K562 (cell line): ENCODE measurements around the gene PKLR. TPM values are rescaled to one million over a fixed set of nuclear protein-coding genes. Genes with fewer than 3 reads are reported as not detected.

Experiments
- ATAC-seq: fragments of 200-7000 bp; cut with Tn5 transposase; 3 replicates; pipeline ENCODE4 v1.9.1; 2020; ENCODE audit warnings: moderate library complexity
- BruUV-seq: library from RNA; stranded (reverse); fragments of 400-500 nt; replicated peaks from 2 replicates; lab custom pipeline; 2021; lab: Mats Ljungman, UMichigan
- CTCF ChIA-PET: fragments of 300-600 bp; formaldehyde crosslinking; extraction: SDS; loops from one replicate; lab custom pipeline; 2021; ENCODE audit warnings: low intra/inter-chr PET ratio; lab: Yijun Ruan, JAX
- POLR2A ChIA-PET: fragments of 300-600, 350-650 bp; sonication (Branson Sonifier 250); formaldehyde crosslinking; extraction: SDS; loops from one replicate; lab custom pipeline; 2021; ENCODE audit warnings: antibody characterized with exemption, inconsistent platforms; lab: Yijun Ruan, JAX
- DNase-seq, 4 experiments: peaks; one replicate each; pipeline versions ENCODE4 v3.0.0 to v3.0.0-alpha.2; 2011 to 2018; ENCODE audit warnings: low spot score in 3 of 4, mixed read lengths in 3 of 4; ENCODE audit errors: extremely low read depth in 1 of 4
- FAIRE-seq: peaks from 2 replicates; lab custom pipeline; 2011; peaks lifted over from hg19 to GRCh38; lab: Jason Lieb, UNC
- H2AFZ ChIP-seq: 2 replicates; pipeline ENCODE4 v1.6.0; 2011; ENCODE audit warnings: low read depth, low read length, control low read depth, inconsistent platforms
- H3K27ac ChIP-seq: fragments of 200-600 bp; 3 replicates; pipeline ENCODE4 v1.8.0; 2011; ENCODE audit warnings: low read depth, mild to moderate bottlenecking, control low read depth, inconsistent platforms, low read length, moderate library complexity, mixed read lengths; ENCODE audit errors: extremely low read depth
- H3K27me3 ChIP-seq, 2 experiments: fragments of 300-600 bp in 1 of 2; 2 replicates in 1 of 2; 3 replicates in 1 of 2; pipeline versions ENCODE4 v1.6.0 to v1.8.0; 2011; ENCODE audit warnings: inconsistent platforms in 2 of 2, low read length in 2 of 2, mild to moderate bottlenecking in 1 of 2, mixed read lengths in 1 of 2, moderate library complexity in 1 of 2; ENCODE audit not compliant: control insufficient read depth in 2 of 2, insufficient read depth in 2 of 2
- H3K36me3 ChIP-seq: fragments of 300-600 bp; 3 replicates; pipeline ENCODE4 v1.8.0; 2011; ENCODE audit warnings: mild to moderate bottlenecking, low read length, inconsistent platforms; ENCODE audit not compliant: control insufficient read depth, insufficient read depth
- H3K4me1 ChIP-seq, 2 experiments: fragments of 200-600 bp in 1 of 2; replicated peaks in 1 of 2; 2 replicates in 1 of 2; 3 replicates in 1 of 2; pipeline versions ENCODE4 v1.5.1 to v1.8.0; 2011; ENCODE audit warnings: inconsistent platforms in 2 of 2, low read length in 2 of 2, mild to moderate bottlenecking in 1 of 2, mixed read lengths in 1 of 2, moderate library complexity in 1 of 2; ENCODE audit not compliant: control insufficient read depth in 2 of 2, insufficient read depth in 2 of 2
- H3K4me2 ChIP-seq: 2 replicates; pipeline ENCODE4 v1.6.1; 2011; ENCODE audit warnings: low read length, control low read depth, inconsistent platforms, mixed read lengths; ENCODE audit not compliant: insufficient read depth
- H3K4me3 ChIP-seq: fragments of 200-600 bp; sonication (generic), shearing (Covaris generic); 2 replicates; pipeline ENCODE4 v1.5.1; 2016; ENCODE audit warnings: control low read depth, inconsistent platforms
- H3K79me2 ChIP-seq: fragments of 200-600 bp; 3 replicates; pipeline ENCODE4 v1.8.0; 2011; ENCODE audit warnings: low read length, inconsistent platforms; ENCODE audit not compliant: control insufficient read depth, insufficient read depth
- H3K9ac ChIP-seq, 2 experiments: 2 replicates each; pipeline versions ENCODE4 v1.6.0 to v1.6.1; 2011; ENCODE audit warnings: low read depth in 2 of 2, low read length in 2 of 2, control low read depth in 1 of 2, inconsistent platforms in 1 of 2, mild to moderate bottlenecking in 1 of 2, mixed read lengths in 1 of 2; ENCODE audit not compliant: insufficient read depth in 1 of 2
- H3K9me1 ChIP-seq: one replicate; pipeline ENCODE4 v1.6.0; 2011; ENCODE audit warnings: inconsistent platforms, mild to moderate bottlenecking, low read length, moderate library complexity; ENCODE audit not compliant: control insufficient read depth, insufficient read depth
- H3K9me3 ChIP-seq: replicated peaks from 2 replicates; pipeline ENCODE4 v1.5.1; 2011; ENCODE audit warnings: low read depth, low read length, inconsistent platforms; ENCODE audit not compliant: control insufficient read depth, insufficient read depth
- H4K20me1 ChIP-seq: replicated peaks from 2 replicates; pipeline ENCODE4 v1.6.1; 2011; ENCODE audit warnings: low read length, inconsistent platforms, mixed read lengths; ENCODE audit not compliant: control insufficient read depth, insufficient read depth
- ARNT ChIP-seq, 2 experiments: fragments of 450-650 bp; IDR thresholded peaks; 2 replicates each; pipeline ENCODE4 v1.6.1; 2016; ENCODE audit warnings: mild to moderate bottlenecking in 1 of 2
- HNRNPL ChIP-seq: fragments of 200-400 bp; formaldehyde crosslinking; IDR thresholded peaks from 2 replicates; pipeline ENCODE4 v1.6.1; 2017; ENCODE audit warnings: low read depth, mild to moderate bottlenecking, low read length
- KDM5B ChIP-seq: fragments of 200-600 bp; sonication (generic); IDR thresholded peaks from 2 replicates; pipeline ENCODE4 v1.6.1; 2012; ENCODE audit warnings: low read depth, mild to moderate bottlenecking, moderate library complexity, low read length, control low read depth, inconsistent platforms; ENCODE audit not compliant: insufficient replicate concordance
- NR1H2 ChIP-seq: sonication (generic); formaldehyde crosslinking; IDR thresholded peaks from 2 replicates; pipeline ENCODE4 v1.4.0; 2020; ENCODE audit warnings: mild to moderate bottlenecking, missing genetic modification reagents
- SIN3A ChIP-seq, 2 experiments: fragments of 150-350 bp in 1 of 2; IDR thresholded peaks; 2 replicates each; pipeline ENCODE4 v1.6.1; 2011 to 2016; ENCODE audit warnings: borderline replicate concordance in 2 of 2, low read depth in 2 of 2, low read length in 2 of 2, mild to moderate bottlenecking in 2 of 2, moderate library complexity in 2 of 2; ENCODE audit not compliant: control insufficient read depth in 1 of 2
- TAF1 ChIP-seq: IDR thresholded peaks from 2 replicates; pipeline ENCODE4 v1.6.1; 2011; ENCODE audit warnings: mild to moderate bottlenecking, low read length, moderate library complexity; ENCODE audit not compliant: insufficient read depth, control insufficient read depth, severe bottlenecking; ENCODE audit errors: extremely low read depth
- TBP ChIP-seq: optimal IDR thresholded peaks from 2 replicates; pipeline ENCODE3; 2011; ENCODE audit warnings: low read depth, low read length, improper control_type of control experiment
- ZNF57 ChIP-seq: fragments of 450-650 bp; formaldehyde crosslinking; IDR thresholded peaks from 2 replicates; pipeline ENCODE4 v1.4.0; 2020; ENCODE audit warnings: mild to moderate bottlenecking, moderate library complexity
- ZNF707 ChIP-seq: fragments of 250-450 bp; sonication (Bioruptor Pico); conservative IDR thresholded peaks from 2 replicates; pipeline ENCODE4 v1.8.0; 2022; ENCODE audit warnings: inconsistent platforms, mild to moderate bottlenecking, moderate library complexity
- ZNF76 ChIP-seq: fragments of 250-450 bp; sonication (Bioruptor Pico); IDR thresholded peaks from 2 replicates; pipeline ENCODE4 v1.4.0; 2020; ENCODE audit warnings: mild to moderate bottlenecking, moderate library complexity, borderline replicate concordance
- WGBS: fragments of 100-300 bp; shearing (Covaris generic); methylation state at CpG from one replicate; pipeline ENCODE4 v1.1.6; 2016; ENCODE audit warnings: low coverage, mixed read lengths; ENCODE audit not compliant: insufficient coverage; ENCODE audit errors: missing lambda C conversion rate; 5-methylcytosine and 5-hydroxymethylcytosine counted together
- in situ Hi-C: fragments of 300-500 bp; cut with MboI; formaldehyde crosslinking; loops from 4 replicates; pipeline ENCODE4 v1.15.0; 2018; ENCODE audit warnings: inconsistent platforms, mixed read lengths
- intact Hi-C: fragments of 100-400 bp; cut with micrococcal nuclease; formaldehyde crosslinking; loops from 2 replicates; pipeline ENCODE4 v1.14.2; 2022
- polyA plus RNA-seq, 8 experiments: library from polyadenylated mRNA; depleted of rRNA in 4 of 8; stranded (reverse) in 5 of 8; unstranded in 3 of 8; fragments of >200 nt; fragmentation: Nextera tagmentation in 2 of 8; fragmentation: Illumina TruSeq in 1 of 8; extraction: Ambion mirVana in 2 of 8; extraction: Trizol in 1 of 8; gene quantifications; 2 replicates each; pipeline versions ENCODE4 v1.2.1 to v1.2.3, GENCODE V29; 2011 to 2014; ENCODE audit warnings: inconsistent platforms in 1 of 8, missing spikeins in 1 of 8
- total RNA-seq, 7 experiments: library from RNA; depleted of rRNA in 6 of 7; stranded (reverse); fragments of >200 nt in 6 of 7; fragmentation: Illumina TruSeq in 2 of 7; extraction: Trizol in 2 of 7; gene quantifications; 2 replicates each; pipeline versions ENCODE4 v1.2.1 to v1.2.3, GENCODE V29; 2011 to 2021; ENCODE audit warnings: low replicate concordance in 1 of 7
- TF ChIP-seq, protein P1 (sequence below): fragments of 450-650 bp; IDR thresholded peaks from 2 replicates; pipeline ENCODE4 v1.6.1; 2016; ENCODE audit warnings: mild to moderate bottlenecking, moderate library complexity

Gene PKLR
- total and polyA plus RNA-seq, 9 of the 15 experiments (the other 6 are each of a cell fraction or from before 2014, with no cell fraction given): 10.7 to 78.4 (median 38.2) TPM

- FAIRE-seq (no peak), ATAC-seq (peak; percentile 76), DNase-seq (peak; percentile 84 to 94 (median 88))
- Histone ChIP-seq H3K4me3 (peak overlapping the region; percentile 60), H3K4me2 (peak overlapping the region; percentile 93), H3K27me3 (no peaks in the 10 kb centered on the region), H3K9ac (peak overlapping the region; percentile 65 to 95), H3K9me1 (peaks cover 4% of the 10 kb centered on the region), H2AFZ (peak overlapping the region; percentile 80), H3K27ac (peak overlapping the region; percentile 68), H3K79me2 (peaks cover 19% of the 10 kb centered on the region), H3K4me1 (peaks cover 17 to 67% of the 10 kb centered on the region in 2 experiments; a peak in 4 of 5 replicates), H3K36me3 (peaks cover 51% of the 10 kb centered on the region; the same call in 2 of the 3 replicates), H4K20me1 (peaks cover 11% of the 10 kb centered on the region), H3K9me3 (no peaks in the 10 kb centered on the region)
- in situ Hi-C loops: loop anchor here (25.0 kb wide), 1 partner anchor 1414 kb away; the partner anchor contains the start of genes ISG20L2, METTL25B and MRPL24
- ChIA-PET CTCF (interaction anchor here (0.6 to 5.0 kb wide), 6 partner anchors 46 to 844 kb away, joined by 3 to 38 read pairs (median 6); partner anchors contain the start of gene HCN3), POLR2A (interaction anchor here (0.6 to 5.7 kb wide), 9 partner anchors 25 to 698 kb away, joined by 3 to 30 read pairs (median 4); partner anchors contain the start of genes ASH1L, CLK2 and SCAMP3)
- BruUV-seq: no TSS peak
- intact Hi-C loops: loop anchor here (1.0 to 10.0 kb wide), 5 partner anchors 15 to 271 kb away; partner anchors contain the start of genes FDPS, HCN3 and THBS3
- 1% methylated on average over 15 of the region's 29 CpGs for WGBS
- TF ChIP-seq TBP (peak; percentile 10), ARNT (IDR thresholded peaks at IDR 0.05) (no peak), TAF1 (peak; percentile 30), KDM5B (peak; percentile 18), NR1H2 (CRISPR knock-in tag) (no peak), HNRNPL (peak; percentile 14; the same call in 1 of the 2 replicates), SIN3A (IDR thresholded peaks at IDR 0.05; ENCODE audit: borderline replicate concordance in 2 of 2, control insufficient read depth in 1 of 2, low read depth in 2 of 2, low read length in 2 of 2) (peak in 1 of 2 experiments; percentile 90; a peak in 1 of 4 replicates), ZNF707 (CRISPR knock-in tag) (no peak), ZNF57 (CRISPR knock-in tag) (no peak), ZNF76 (CRISPR knock-in tag) (no peak)
- TF ChIP-seq, protein P1, sequence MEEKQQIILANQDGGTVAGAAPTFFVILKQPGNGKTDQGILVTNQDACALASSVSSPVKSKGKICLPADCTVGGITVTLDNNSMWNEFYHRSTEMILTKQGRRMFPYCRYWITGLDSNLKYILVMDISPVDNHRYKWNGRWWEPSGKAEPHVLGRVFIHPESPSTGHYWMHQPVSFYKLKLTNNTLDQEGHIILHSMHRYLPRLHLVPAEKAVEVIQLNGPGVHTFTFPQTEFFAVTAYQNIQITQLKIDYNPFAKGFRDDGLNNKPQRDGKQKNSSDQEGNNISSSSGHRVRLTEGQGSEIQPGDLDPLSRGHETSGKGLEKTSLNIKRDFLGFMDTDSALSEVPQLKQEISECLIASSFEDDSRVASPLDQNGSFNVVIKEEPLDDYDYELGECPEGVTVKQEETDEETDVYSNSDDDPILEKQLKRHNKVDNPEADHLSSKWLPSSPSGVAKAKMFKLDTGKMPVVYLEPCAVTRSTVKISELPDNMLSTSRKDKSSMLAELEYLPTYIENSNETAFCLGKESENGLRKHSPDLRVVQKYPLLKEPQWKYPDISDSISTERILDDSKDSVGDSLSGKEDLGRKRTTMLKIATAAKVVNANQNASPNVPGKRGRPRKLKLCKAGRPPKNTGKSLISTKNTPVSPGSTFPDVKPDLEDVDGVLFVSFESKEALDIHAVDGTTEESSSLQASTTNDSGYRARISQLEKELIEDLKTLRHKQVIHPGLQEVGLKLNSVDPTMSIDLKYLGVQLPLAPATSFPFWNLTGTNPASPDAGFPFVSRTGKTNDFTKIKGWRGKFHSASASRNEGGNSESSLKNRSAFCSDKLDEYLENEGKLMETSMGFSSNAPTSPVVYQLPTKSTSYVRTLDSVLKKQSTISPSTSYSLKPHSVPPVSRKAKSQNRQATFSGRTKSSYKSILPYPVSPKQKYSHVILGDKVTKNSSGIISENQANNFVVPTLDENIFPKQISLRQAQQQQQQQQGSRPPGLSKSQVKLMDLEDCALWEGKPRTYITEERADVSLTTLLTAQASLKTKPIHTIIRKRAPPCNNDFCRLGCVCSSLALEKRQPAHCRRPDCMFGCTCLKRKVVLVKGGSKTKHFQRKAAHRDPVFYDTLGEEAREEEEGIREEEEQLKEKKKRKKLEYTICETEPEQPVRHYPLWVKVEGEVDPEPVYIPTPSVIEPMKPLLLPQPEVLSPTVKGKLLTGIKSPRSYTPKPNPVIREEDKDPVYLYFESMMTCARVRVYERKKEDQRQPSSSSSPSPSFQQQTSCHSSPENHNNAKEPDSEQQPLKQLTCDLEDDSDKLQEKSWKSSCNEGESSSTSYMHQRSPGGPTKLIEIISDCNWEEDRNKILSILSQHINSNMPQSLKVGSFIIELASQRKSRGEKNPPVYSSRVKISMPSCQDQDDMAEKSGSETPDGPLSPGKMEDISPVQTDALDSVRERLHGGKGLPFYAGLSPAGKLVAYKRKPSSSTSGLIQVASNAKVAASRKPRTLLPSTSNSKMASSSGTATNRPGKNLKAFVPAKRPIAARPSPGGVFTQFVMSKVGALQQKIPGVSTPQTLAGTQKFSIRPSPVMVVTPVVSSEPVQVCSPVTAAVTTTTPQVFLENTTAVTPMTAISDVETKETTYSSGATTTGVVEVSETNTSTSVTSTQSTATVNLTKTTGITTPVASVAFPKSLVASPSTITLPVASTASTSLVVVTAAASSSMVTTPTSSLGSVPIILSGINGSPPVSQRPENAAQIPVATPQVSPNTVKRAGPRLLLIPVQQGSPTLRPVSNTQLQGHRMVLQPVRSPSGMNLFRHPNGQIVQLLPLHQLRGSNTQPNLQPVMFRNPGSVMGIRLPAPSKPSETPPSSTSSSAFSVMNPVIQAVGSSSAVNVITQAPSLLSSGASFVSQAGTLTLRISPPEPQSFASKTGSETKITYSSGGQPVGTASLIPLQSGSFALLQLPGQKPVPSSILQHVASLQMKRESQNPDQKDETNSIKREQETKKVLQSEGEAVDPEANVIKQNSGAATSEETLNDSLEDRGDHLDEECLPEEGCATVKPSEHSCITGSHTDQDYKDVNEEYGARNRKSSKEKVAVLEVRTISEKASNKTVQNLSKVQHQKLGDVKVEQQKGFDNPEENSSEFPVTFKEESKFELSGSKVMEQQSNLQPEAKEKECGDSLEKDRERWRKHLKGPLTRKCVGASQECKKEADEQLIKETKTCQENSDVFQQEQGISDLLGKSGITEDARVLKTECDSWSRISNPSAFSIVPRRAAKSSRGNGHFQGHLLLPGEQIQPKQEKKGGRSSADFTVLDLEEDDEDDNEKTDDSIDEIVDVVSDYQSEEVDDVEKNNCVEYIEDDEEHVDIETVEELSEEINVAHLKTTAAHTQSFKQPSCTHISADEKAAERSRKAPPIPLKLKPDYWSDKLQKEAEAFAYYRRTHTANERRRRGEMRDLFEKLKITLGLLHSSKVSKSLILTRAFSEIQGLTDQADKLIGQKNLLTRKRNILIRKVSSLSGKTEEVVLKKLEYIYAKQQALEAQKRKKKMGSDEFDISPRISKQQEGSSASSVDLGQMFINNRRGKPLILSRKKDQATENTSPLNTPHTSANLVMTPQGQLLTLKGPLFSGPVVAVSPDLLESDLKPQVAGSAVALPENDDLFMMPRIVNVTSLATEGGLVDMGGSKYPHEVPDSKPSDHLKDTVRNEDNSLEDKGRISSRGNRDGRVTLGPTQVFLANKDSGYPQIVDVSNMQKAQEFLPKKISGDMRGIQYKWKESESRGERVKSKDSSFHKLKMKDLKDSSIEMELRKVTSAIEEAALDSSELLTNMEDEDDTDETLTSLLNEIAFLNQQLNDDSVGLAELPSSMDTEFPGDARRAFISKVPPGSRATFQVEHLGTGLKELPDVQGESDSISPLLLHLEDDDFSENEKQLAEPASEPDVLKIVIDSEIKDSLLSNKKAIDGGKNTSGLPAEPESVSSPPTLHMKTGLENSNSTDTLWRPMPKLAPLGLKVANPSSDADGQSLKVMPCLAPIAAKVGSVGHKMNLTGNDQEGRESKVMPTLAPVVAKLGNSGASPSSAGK: no peak
These were observed 22.4 kb upstream of the PKLR start for GRCh38 chr1:155323729-155324036.
